GM12864 (cell line): Measurements from ENCODE around the gene TEKT2.

ENCODE experiments used
- DNase-seq: peaks from one replicate; pipeline ENCODE4 v3.0.0-alpha.2; 2011; ENCODE audit warnings: low read depth
- H3K4me3 ChIP-seq: 2 replicates; pipeline ENCODE4 v1.5.1; 2011; ENCODE audit warnings: mild to moderate bottlenecking, low read depth, low read length, control low read depth
- CTCF ChIP-seq: IDR thresholded peaks from 2 replicates; pipeline ENCODE4 v1.5.1; 2011; ENCODE audit warnings: low read depth, mild to moderate bottlenecking, moderate library complexity, low read length, control low read depth, inconsistent platforms; ENCODE audit errors: missing control alignments

TEKT2 gene

GRCh38 chr1:36083635-36084496 is at the start of gene TEKT2:
TSS of gene TEKT2 (plus strand) at chr1:36084094. CDS start at chr1:36084922, 828 bp downstream.
- TF ChIP-seq CTCF: no peak
- DNase-seq: no peak
- H3K4me3 ChIP-seq: peak within 1 kb of the TSS; percentile 43

GRCh38 chr1:36034692-36035091 is 49.2 kb upstream of the TEKT2 start:
- no peak for TF ChIP-seq CTCF
- DNase-seq: no peak
- H3K4me3 ChIP-seq: no peak overlapping the region

- no peak overlapping the region for H3K4me3 ChIP-seq
- no peak for TF ChIP-seq CTCF
- DNase-seq: no peak
Measured at GRCh38 chr1:36035154-36035553, 48.7 kb upstream of the TEKT2 start.

GRCh38 chr1:36040238-36040637 is 43.7 kb upstream of the TEKT2 start:
- H3K4me3 ChIP-seq: no peak overlapping the region
- no peak for DNase-seq
- no peak for TF ChIP-seq CTCF

GRCh38 chr1:36051821-36052220 is 32.1 kb upstream of the TEKT2 start:
- H3K4me3 ChIP-seq: no peak overlapping the region
- DNase-seq: no peak
- no peak for TF ChIP-seq CTCF

GRCh38 chr1:36053978-36054377 is 29.9 kb upstream of the TEKT2 start:
- TF ChIP-seq CTCF: no peak
- no peak for DNase-seq
- no peak overlapping the region for H3K4me3 ChIP-seq

- no peak overlapping the region for H3K4me3 ChIP-seq
- TF ChIP-seq CTCF: no peak
- DNase-seq: no peak
Measured at GRCh38 chr1:36055706-36056105, 28.2 kb upstream of the TEKT2 start.
